Muscle layer of duodenum (tissue), 2 donors: ENCODE data around the gene RNF217.

Source experiments
- H3K27ac ChIP-seq: one replicate; pipeline ENCODE4 v1.7.0; 2013; ENCODE audit warnings: mild to moderate bottlenecking, low read length
- H3K27me3 ChIP-seq: one replicate; pipeline ENCODE4 v1.7.0; 2013; ENCODE audit warnings: low read depth, mild to moderate bottlenecking, control low read depth, low read length
- H3K36me3 ChIP-seq, 2 donors: one replicate each; pipeline ENCODE4 v1.7.0; 2013; ENCODE audit warnings: low read length in 2 of 2, control low read depth in 1 of 2, mild to moderate bottlenecking in 1 of 2; ENCODE audit not compliant: insufficient read depth in 2 of 2, control insufficient read depth in 1 of 2
- H3K4me1 ChIP-seq, 2 donors: one replicate each; pipeline ENCODE4 v1.7.0; 2013; ENCODE audit warnings: low read length in 2 of 2, mild to moderate bottlenecking in 2 of 2, control low read depth in 1 of 2, moderate library complexity in 1 of 2; ENCODE audit not compliant: insufficient read depth in 2 of 2, control insufficient read depth in 1 of 2
- H3K4me3 ChIP-seq, 2 donors: one replicate each; pipeline ENCODE4 v1.7.0; 2013; ENCODE audit warnings: low read length in 2 of 2, low read depth in 1 of 2, mild to moderate bottlenecking in 1 of 2
- H3K9me3 ChIP-seq, 2 donors: one replicate each; pipeline ENCODE4 v1.7.0; 2013; ENCODE audit warnings: low read length in 2 of 2, control low read depth in 1 of 2, mild to moderate bottlenecking in 1 of 2; ENCODE audit not compliant: control insufficient read depth in 1 of 2
- donor health status: healthy.

Gene RNF217

DNA sequence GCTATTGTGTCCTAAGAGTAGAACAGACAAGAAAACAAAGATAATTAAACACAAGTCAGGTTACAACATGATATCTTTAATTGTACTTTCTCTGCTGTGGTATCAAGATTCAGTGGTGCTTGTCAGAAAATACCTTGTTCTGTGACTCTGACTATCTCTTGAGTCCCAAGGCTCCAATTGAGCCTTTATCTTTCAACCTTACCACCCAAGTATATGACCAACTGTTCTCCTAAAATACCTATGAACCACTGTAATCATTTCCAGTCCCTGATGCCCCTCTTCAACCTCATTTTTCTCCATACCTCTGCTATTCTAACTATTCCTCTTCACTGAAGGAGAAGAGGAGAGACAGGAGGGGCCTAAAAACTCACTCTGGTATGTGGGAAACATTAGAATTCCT lies 124.5 kb downstream of the RNF217 start:
- Histone ChIP-seq H3K4me3 (no peak overlapping the region), H3K36me3 (peaks cover 0 to 13% of the 10 kb centered on the region in 2 donors)

DNA sequence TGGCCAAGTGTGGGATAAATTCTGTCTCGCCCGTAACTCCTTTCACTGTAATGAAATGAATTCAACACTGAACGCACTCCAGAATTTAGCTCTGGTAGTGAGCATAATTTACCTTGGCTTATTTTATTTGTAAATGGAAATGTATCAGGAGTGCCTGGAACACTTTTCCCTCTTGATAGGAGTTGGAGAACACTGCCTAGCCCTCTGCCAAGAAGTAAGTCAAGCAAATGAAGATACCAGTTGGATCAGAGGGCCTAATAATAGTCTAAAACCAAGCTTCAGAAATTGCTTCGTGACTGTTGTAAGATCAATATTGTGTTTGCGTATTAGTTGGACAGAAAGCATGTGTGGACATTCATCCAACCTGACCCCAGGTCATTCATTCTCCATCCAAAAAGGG lies 126.7 kb downstream of the RNF217 start:
- Histone ChIP-seq H3K27ac (no peak overlapping the region), H3K36me3 (no peaks in the 10 kb centered on the region), H3K9me3 (no peaks in the 10 kb centered on the region), H3K4me1 (no peaks in the 10 kb centered on the region), H3K4me3 (no peak overlapping the region), H3K27me3 (no peaks in the 10 kb centered on the region)

More for the DNA sequence above, 124.5 kb downstream of the RNF217 start:
- Histone ChIP-seq H3K4me1 (no peaks in the 10 kb centered on the region), H3K9me3 (no peaks in the 10 kb centered on the region), H3K27me3 (no peaks in the 10 kb centered on the region), H3K27ac (no peak overlapping the region)

DNA sequence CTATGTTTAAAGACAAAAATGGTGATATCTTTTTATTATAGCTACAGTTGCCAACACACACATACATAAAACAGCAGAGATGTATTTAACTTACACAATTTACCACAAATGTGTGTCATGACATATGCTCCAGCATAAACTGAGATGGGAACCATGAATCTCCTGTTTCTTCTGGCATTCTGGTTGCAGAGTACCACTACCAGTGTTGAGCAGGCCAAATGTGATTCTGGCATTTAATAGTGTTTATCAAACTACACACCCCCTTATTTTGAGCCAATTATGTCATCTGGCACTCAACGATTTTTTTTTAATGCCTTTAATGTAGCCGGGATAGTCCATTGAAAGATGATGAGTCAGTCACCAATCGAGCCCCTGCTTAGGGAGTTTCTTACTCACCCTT lies 132.3 kb downstream of the RNF217 start:
- Histone ChIP-seq H3K4me1 (no peaks in the 10 kb centered on the region), H3K9me3 (no peaks in the 10 kb centered on the region), H3K36me3 (no peaks in the 10 kb centered on the region), H3K4me3 (no peak overlapping the region), H3K27ac (no peak overlapping the region), H3K27me3 (no peaks in the 10 kb centered on the region)

DNA sequence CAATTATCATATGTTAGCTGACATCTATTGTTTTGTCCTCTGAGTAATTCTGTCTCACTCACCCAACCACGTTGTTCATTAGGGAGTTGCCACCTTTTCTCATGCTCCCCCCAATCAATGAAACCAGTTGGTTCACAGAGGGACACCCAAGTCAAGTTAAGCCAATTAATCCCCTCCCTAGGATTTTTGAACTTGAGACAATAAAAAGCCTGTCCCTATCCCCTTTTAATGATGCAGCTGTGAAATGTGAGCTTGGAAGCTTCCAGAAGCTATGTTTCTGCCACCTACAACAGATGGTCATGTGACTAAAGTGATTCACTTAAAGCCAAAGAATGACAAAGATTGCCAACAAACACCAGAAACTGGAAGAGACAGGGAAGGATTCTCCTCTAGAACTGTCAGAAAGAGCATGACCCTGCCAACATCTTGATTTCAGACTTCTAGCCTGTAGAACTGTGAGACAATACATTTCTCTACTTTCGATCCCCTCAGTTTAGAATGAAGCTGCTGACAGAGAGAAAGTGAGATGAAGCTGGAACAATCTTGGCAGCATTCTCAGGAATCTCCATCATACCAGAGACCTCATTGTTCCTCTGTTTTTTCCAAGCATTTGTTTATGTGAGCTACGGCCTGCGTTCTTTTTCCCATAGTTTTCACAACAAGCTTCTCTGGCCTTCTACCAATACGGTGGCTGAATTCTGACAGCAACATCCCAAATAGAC lies 133.5 kb downstream of the RNF217 start:
- Histone ChIP-seq H3K36me3 (no peaks in the 10 kb centered on the region), H3K27ac (peak overlapping the region; percentile 2), H3K4me3 (no peak overlapping the region), H3K27me3 (no peaks in the 10 kb centered on the region), H3K9me3 (no peaks in the 10 kb centered on the region), H3K4me1 (no peaks in the 10 kb centered on the region)

DNA sequence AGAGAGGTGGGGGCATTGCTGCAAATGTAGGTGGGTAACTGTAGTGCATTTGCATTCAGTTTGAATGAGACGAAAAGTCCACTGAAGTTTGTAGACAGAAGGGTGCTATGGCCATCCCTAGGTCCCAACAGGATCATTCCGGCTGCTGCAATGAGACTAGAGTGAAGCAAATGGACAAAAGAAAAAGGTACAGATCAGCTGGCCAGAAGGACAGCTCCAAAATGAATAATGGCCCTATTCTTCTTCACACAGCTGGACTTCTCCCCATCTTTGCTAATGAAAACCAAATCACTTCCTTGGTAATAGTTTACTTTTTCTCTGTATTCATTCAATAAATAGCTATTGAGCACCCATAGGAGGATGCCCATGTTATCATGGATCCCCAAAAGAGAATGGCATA lies 134.9 kb downstream of the RNF217 start:
- no peak overlapping the region for H3K27ac ChIP-seq
- H3K4me3 ChIP-seq: no peak overlapping the region
- no peaks in the 10 kb centered on the region for H3K27me3 ChIP-seq

DNA sequence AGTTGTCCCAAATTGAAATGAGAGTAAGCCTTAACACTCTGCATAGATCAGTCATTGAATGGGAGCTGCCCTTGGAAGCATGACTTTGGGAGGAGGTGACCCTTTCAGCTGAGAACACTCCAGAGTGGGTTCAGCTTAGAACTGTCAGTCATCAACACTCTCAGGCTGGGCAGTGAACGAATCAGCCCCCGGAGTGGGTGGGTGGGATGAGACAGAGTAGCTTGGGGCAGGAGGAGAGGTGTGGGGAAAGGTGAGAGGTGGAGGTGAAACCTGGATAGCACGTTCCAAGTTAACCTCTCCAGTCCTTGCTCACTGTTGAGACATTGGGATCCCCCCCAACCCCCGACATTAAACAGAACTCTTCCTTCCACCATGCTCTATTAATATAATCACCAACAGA lies 136.0 kb downstream of the RNF217 start:
- no peaks in the 10 kb centered on the region for H3K27me3 ChIP-seq
- H3K36me3 ChIP-seq: no peaks in the 10 kb centered on the region
- no peaks in the 10 kb centered on the region for H3K9me3 ChIP-seq
- H3K4me3 ChIP-seq: no peak overlapping the region
- no peak overlapping the region for H3K27ac ChIP-seq
- no peaks in the 10 kb centered on the region for H3K4me1 ChIP-seq

More for the DNA sequence above, 134.9 kb downstream of the RNF217 start:
- H3K36me3 ChIP-seq: no peaks in the 10 kb centered on the region
- H3K4me1 ChIP-seq: no peaks in the 10 kb centered on the region
- no peaks in the 10 kb centered on the region for H3K9me3 ChIP-seq

DNA sequence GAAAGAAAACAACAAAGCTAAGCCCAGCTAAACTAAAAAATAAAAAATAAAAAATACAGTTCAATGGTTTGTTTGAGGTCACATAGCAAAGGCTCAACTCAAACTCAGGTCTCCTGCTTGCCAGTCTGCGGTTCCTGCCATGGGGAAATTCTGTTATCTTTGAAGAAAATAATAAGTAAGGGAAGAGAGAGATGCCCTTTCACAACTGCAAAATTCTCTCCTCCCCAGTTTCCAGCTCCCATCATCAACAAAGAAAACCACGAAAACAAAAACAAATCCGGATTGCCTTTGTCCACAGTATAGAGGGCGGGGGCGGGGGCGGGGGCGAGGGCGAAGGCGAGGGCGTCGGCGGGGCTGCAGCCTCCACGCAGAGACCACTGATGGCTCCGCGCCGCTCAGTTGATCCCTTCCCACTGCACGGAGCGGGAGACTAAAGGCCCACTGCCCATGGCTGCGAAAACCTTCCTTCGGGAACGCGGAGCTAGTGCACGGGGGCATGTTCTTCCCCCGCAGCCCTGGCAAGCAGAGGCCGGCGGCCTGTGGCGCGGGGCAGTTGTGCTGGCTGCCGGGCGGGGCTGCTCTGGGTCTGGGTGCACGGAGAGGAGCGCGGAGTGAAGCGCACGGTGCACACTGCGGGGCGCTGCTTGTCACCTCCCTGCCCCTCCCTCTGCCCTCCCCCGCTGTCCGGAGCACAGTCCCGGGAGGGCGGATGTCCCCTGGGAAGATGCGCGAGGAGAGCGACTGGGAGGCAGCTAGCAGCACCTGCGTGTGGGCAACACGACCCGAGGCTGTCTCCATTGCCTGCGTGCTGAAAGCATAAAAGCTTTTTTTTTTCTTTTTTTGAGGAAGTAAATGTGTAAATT lies 137.2 kb downstream of the RNF217 start:
- Histone ChIP-seq H3K4me3 (peak overlapping the region; percentile 43 to 69), H3K9me3 (no peaks in the 10 kb centered on the region), H3K27ac (no peak overlapping the region), H3K36me3 (no peaks in the 10 kb centered on the region), H3K27me3 (no peaks in the 10 kb centered on the region), H3K4me1 (no peaks in the 10 kb centered on the region)

DNA sequence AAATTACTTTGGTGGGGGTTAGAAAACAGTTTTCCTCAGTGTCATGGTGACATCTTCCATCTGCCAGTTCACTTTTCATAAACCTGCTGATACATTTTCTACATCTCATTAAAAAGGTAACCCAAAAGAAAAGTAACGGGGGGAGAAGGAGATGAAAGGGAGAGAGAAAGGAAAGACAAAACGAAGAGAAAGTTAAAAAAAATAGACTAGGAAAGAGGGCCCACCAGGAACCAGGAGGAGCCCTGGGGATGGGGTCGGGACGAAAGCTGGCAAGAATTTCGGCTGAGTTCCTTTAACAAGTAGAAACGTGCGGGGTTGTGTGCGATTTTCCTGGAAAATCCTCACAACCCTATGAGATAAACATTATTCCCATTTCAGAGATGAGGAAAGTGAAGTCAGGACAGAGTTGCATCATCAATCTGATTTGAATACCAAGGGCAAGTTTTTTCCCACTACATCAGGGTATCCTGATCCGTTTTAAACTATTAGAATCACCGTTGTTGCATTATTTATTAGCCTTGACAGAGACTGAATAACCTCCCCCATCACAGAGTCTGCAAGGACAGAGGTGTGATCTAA lies 137.9 kb downstream of the RNF217 start:
- H3K27me3 ChIP-seq: no peaks in the 10 kb centered on the region
- no peaks in the 10 kb centered on the region for H3K36me3 ChIP-seq
- H3K4me1 ChIP-seq: no peaks in the 10 kb centered on the region
- H3K27ac ChIP-seq: peak overlapping the region; percentile 3
- no peaks in the 10 kb centered on the region for H3K9me3 ChIP-seq
- peak overlapping the region; percentile 43 to 69 for H3K4me3 ChIP-seq

DNA sequence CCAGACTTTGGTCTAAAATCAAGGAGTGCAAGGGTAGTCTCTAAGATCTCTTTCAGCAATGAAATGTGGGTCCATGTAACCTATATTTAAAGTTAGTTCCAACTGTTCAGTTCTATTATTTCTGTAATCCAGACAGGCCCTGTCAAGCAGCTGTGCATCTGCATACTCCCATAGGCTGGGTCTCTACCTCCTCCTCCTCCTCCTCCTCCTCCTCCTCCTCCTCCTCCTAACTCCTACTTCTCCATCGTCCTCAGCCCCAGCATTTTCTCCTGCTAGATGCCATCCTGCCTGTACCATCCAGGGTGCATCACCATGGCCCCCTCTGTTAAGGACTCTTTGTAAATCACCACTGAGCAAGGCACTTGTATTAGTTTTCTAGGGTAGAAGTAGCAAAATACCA lies 138.9 kb downstream of the RNF217 start:
- H3K27ac ChIP-seq: peak overlapping the region; percentile 70
- H3K27me3 ChIP-seq: no peaks in the 10 kb centered on the region
- no peak overlapping the region for H3K4me3 ChIP-seq
- H3K36me3 ChIP-seq: no peaks in the 10 kb centered on the region
- no peaks in the 10 kb centered on the region for H3K4me1 ChIP-seq
- no peaks in the 10 kb centered on the region for H3K9me3 ChIP-seq

DNA sequence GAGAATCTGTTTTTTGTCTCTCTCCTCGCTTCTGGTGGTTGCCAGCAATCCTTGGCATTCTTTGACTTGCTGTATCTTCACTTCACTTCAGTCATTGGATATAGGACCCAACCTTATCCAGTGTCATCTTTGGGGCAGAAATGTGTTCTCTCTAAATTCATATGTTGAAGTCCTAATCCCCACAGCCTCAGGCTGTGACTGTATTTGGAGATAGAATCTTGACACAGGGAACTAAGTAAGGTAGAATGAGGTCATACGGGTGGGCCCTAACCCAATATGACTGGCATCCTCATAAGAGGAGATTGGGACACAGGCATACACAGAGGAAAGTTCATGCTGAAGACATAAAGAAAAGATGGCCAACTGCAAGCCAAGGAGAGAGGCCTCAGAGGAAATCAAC lies 139.4 kb downstream of the RNF217 start:
- Histone ChIP-seq H3K27me3 (no peaks in the 10 kb centered on the region), H3K4me3 (no peak overlapping the region), H3K4me1 (no peaks in the 10 kb centered on the region), H3K27ac (peak overlapping the region; percentile 70), H3K36me3 (no peaks in the 10 kb centered on the region), H3K9me3 (no peaks in the 10 kb centered on the region)

DNA sequence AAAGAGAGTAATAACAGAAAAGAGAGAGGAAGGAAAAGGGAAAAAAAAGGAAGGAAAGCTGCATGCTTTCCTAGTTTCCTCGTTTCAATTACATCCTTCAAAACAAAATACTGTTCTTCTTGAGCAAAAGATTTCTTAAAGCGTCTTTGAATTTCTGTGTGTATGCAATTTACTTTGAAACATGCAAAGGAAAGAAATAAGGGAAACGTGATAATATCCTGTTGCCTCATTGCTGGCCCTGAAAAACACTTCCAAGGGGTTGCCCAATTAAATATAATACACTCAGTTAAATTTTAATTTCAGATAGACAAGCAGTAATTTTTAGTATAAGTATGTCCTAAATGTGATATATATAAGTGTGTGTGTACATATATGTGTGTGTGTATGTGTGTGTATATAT lies 140.2 kb downstream of the RNF217 start:
- Histone ChIP-seq H3K4me3 (no peak overlapping the region), H3K27me3 (no peaks in the 10 kb centered on the region), H3K9me3 (no peaks in the 10 kb centered on the region), H3K27ac (peak overlapping the region; percentile 70), H3K36me3 (no peaks in the 10 kb centered on the region), H3K4me1 (no peaks in the 10 kb centered on the region)
